OCI-LY7 (cell line): ENCODE results near the gene ZBTB48. TPM values are rescaled to one million over a fixed set of nuclear protein-coding genes. Genes with fewer than 3 reads are reported as not detected.

Source experiments
- BruUV-seq: library from RNA; stranded (reverse); fragments of 400-500 nt; replicated peaks from 2 replicates; lab custom pipeline; 2021; lab: Mats Ljungman, UMichigan
- CTCF ChIA-PET: fragments of 300-600 bp; sonication (Branson Sonifier 250); formaldehyde crosslinking; loops from one replicate; lab custom pipeline; 2022; ENCODE audit warnings: antibody characterized with exemption; ENCODE audit not compliant: unreplicated experiment; lab: Charles Lee
- POLR2A ChIA-PET: fragments of 300-600 bp; sonication (Branson Sonifier 250); formaldehyde crosslinking; loops from one replicate; lab custom pipeline; 2022; ENCODE audit warnings: antibody characterized with exemption; lab: Charles Lee
- DNase-seq: peaks from one replicate; pipeline ENCODE4 v3.0.0-alpha.2; 2015; ENCODE audit warnings: low spot score
- H2AFZ ChIP-seq: fragments of 200-600 bp; sonication (generic), shearing (Covaris generic); 2 replicates; pipeline ENCODE4 v1.6.1; 2014; ENCODE audit warnings: mild to moderate bottlenecking, antibody characterized with exemption, low read length, moderate library complexity
- H3K27ac ChIP-seq: fragments of 200-600 bp; sonication (generic); 2 replicates; pipeline ENCODE4 v1.5.1; 2014; ENCODE audit warnings: mixed run types, low read depth, mild to moderate bottlenecking, moderate library complexity, low read length, inconsistent platforms; ENCODE audit not compliant: poor library complexity, severe bottlenecking
- H3K36me3 ChIP-seq: fragments of 200-600 bp; sonication (generic); 2 replicates; pipeline ENCODE4 v1.6.1; 2014; ENCODE audit warnings: mild to moderate bottlenecking, antibody characterized with exemption, low read length, moderate library complexity, mixed read lengths; ENCODE audit not compliant: insufficient read depth
- H3K4me1 ChIP-seq: fragments of 200-600 bp; sonication (generic); 2 replicates; pipeline ENCODE4 v1.5.1; 2014; ENCODE audit warnings: mild to moderate bottlenecking, low read length; ENCODE audit not compliant: insufficient read depth, poor library complexity, severe bottlenecking
- H3K4me2 ChIP-seq: fragments of 200-600 bp; sonication (generic); 2 replicates; pipeline ENCODE4 v1.6.1; 2014; ENCODE audit warnings: mild to moderate bottlenecking, low read length
- H3K4me3 ChIP-seq: fragments of 200-600 bp; sonication (generic); 2 replicates; pipeline ENCODE4 v1.5.1; 2014; ENCODE audit warnings: mild to moderate bottlenecking, low read depth, low read length; ENCODE audit not compliant: poor library complexity, severe bottlenecking
- H3K79me2 ChIP-seq: fragments of 200-600 bp; sonication (generic); 2 replicates; pipeline ENCODE4 v1.6.1; 2016; ENCODE audit warnings: low read depth, mild to moderate bottlenecking, low read length, moderate library complexity, mixed read lengths; ENCODE audit not compliant: insufficient read depth
- H3K9me2 ChIP-seq: fragments of 200-600 bp; sonication (generic); 2 replicates; pipeline ENCODE4 v1.6.1; 2016; ENCODE audit warnings: mild to moderate bottlenecking, low read length, mixed read lengths; ENCODE audit not compliant: insufficient read depth
- H3K9me3 ChIP-seq: fragments of 200-600 bp; sonication (generic); 2 replicates; pipeline ENCODE4 v1.6.1; 2014; ENCODE audit warnings: mild to moderate bottlenecking, mixed run types, low read length, mixed read lengths
- H4K20me1 ChIP-seq: fragments of 200-600 bp; sonication (generic); 2 replicates; pipeline ENCODE4 v1.6.1; 2014; ENCODE audit warnings: mild to moderate bottlenecking, antibody characterized with exemption, low read length, moderate library complexity, mixed read lengths; ENCODE audit not compliant: insufficient read depth
- CTCF ChIP-seq: fragments of 200-600 bp; sonication (generic); conservative IDR thresholded peaks from 2 replicates; pipeline ENCODE4 v1.5.1; 2014; ENCODE audit warnings: mild to moderate bottlenecking, antibody characterized with exemption, low read length, moderate library complexity, mixed read lengths
- EZH2phosphoT487 ChIP-seq: fragments of 200-600 bp; sonication (generic); IDR thresholded peaks from 2 replicates; pipeline ENCODE4 v1.6.1; 2018; ENCODE audit warnings: low read depth, borderline replicate concordance, mild to moderate bottlenecking, mixed run types, antibody characterized with exemption, low read length, moderate library complexity, mixed read lengths
- intact Hi-C: fragments of 100-400 bp; cut with micrococcal nuclease; formaldehyde crosslinking; loops from one replicate; pipeline ENCODE4 v1.10.0; 2022; ENCODE audit not compliant: unreplicated experiment
- total RNA-seq, 2 experiments: library from RNA; depleted of rRNA in 1 of 2; stranded (reverse); fragments of >200 nt in 1 of 2; shearing (Covaris generic) in 1 of 2; gene quantifications; 2 replicates each; pipeline ENCODE4 v1.2.3, GENCODE V29; 2014 to 2022

The ZBTB48 gene
- total RNA-seq, 2 experiments from 2014 or later: 41.9 to 51.3 TPM

DNA sequence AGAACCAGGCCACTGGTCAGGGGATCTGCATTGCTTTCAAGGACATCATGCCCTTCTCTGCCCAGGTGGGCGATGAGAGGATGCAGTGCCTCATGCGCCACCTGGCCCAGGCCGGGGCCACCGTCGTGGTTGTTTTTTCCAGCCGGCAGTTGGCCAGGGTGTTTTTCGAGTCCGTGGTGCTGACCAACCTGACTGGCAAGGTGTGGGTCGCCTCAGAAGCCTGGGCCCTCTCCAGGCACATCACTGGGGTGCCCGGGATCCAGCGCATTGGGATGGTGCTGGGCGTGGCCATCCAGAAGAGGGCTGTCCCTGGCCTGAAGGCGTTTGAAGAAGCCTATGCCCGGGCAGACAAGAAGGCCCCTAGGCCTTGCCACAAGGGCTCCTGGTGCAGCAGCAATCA is 5.0 kb upstream of the ZBTB48 start:
- Histone ChIP-seq H2AFZ (no peak overlapping the region), H3K4me3 (no peak overlapping the region), H3K4me2 (no peak overlapping the region), H3K36me3 (no peaks in the 10 kb centered on the region), H3K4me1 (peaks cover 14% of the 10 kb centered on the region), H3K9me2 (no peaks in the 10 kb centered on the region), H3K9me3 (no peaks in the 10 kb centered on the region), H3K79me2 (no peaks in the 10 kb centered on the region), H4K20me1 (no peaks in the 10 kb centered on the region), H3K27ac (no peak overlapping the region)
- TF ChIP-seq EZH2phosphoT487 (no peak), CTCF (no peak)
- no TSS peak for BruUV-seq
- CTCF ChIA-PET: no interaction called here
- POLR2A ChIA-PET: no interaction called here
- DNase-seq: no peak
- intact Hi-C loops: no loop called here

GRCh38 chr1:6577831-6578525 is 1.8 kb upstream of the ZBTB48 start:
- ChIA-PET POLR2A (interaction anchor here (0.7 kb wide), 1 partner anchor 24 kb away, joined by 3 read pairs; the partner anchor contains the start of gene KLHL21), CTCF (no interaction called here)
- no peak for DNase-seq
- no peak overlapping the region for H2AFZ ChIP-seq
- BruUV-seq: no TSS peak
- no peaks in the 10 kb centered on the region for H3K9me3 ChIP-seq
- H3K79me2 ChIP-seq: peaks cover 19% of the 10 kb centered on the region
- no peaks in the 10 kb centered on the region for H4K20me1 ChIP-seq
- H3K4me2 ChIP-seq: no peak overlapping the region
- intact Hi-C loops: no loop called here
- no peaks in the 10 kb centered on the region for H3K9me2 ChIP-seq
- H3K4me1 ChIP-seq: peaks cover 29% of the 10 kb centered on the region
- H3K27ac ChIP-seq: no peak overlapping the region
- H3K36me3 ChIP-seq: peaks cover 4% of the 10 kb centered on the region; the same call in 1 of the 2 replicates
- no peak overlapping the region for H3K4me3 ChIP-seq
- no peak for TF ChIP-seq EZH2phosphoT487
- TF ChIP-seq CTCF: no peak
